ENCODE measurements around the gene CHCHD3.

DNA sequence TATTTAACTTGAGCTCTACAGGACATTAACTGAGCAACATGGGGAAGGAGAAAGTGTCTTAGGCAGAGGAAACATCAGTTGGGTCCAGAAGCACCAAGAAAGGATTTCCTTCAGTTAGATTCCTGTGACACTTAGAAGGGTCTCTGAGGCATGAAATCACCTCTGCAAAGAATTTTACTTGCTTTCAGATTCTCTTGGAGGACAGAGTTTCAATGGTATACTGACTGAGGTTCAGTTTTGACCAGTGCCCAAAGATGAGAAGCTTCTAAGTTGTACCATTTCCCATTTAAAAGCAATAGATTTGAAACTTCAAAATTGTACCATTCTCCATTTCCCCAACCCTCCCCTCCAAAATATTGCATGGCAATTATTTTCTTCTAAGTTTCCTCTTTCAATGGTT lies 102.4 kb downstream of the CHCHD3 start:
- TF ChIP-seq, protein P1, sequence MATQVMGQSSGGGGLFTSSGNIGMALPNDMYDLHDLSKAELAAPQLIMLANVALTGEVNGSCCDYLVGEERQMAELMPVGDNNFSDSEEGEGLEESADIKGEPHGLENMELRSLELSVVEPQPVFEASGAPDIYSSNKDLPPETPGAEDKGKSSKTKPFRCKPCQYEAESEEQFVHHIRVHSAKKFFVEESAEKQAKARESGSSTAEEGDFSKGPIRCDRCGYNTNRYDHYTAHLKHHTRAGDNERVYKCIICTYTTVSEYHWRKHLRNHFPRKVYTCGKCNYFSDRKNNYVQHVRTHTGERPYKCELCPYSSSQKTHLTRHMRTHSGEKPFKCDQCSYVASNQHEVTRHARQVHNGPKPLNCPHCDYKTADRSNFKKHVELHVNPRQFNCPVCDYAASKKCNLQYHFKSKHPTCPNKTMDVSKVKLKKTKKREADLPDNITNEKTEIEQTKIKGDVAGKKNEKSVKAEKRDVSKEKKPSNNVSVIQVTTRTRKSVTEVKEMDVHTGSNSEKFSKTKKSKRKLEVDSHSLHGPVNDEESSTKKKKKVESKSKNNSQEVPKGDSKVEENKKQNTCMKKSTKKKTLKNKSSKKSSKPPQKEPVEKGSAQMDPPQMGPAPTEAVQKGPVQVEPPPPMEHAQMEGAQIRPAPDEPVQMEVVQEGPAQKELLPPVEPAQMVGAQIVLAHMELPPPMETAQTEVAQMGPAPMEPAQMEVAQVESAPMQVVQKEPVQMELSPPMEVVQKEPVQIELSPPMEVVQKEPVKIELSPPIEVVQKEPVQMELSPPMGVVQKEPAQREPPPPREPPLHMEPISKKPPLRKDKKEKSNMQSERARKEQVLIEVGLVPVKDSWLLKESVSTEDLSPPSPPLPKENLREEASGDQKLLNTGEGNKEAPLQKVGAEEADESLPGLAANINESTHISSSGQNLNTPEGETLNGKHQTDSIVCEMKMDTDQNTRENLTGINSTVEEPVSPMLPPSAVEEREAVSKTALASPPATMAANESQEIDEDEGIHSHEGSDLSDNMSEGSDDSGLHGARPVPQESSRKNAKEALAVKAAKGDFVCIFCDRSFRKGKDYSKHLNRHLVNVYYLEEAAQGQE (IDR thresholded peaks at IDR 0.05) = no peak
- TF ChIP-seq, protein P2, sequence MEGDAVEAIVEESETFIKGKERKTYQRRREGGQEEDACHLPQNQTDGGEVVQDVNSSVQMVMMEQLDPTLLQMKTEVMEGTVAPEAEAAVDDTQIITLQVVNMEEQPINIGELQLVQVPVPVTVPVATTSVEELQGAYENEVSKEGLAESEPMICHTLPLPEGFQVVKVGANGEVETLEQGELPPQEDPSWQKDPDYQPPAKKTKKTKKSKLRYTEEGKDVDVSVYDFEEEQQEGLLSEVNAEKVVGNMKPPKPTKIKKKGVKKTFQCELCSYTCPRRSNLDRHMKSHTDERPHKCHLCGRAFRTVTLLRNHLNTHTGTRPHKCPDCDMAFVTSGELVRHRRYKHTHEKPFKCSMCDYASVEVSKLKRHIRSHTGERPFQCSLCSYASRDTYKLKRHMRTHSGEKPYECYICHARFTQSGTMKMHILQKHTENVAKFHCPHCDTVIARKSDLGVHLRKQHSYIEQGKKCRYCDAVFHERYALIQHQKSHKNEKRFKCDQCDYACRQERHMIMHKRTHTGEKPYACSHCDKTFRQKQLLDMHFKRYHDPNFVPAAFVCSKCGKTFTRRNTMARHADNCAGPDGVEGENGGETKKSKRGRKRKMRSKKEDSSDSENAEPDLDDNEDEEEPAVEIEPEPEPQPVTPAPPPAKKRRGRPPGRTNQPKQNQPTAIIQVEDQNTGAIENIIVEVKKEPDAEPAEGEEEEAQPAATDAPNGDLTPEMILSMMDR (IDR thresholded peaks at IDR 0.05) = no peak
- TF ChIP-seq POLR2A (IDR thresholded peaks at IDR 0.05; ENCODE audit: low read length) = no peak
- no peak for TF ChIP-seq MAFK (IDR thresholded peaks at IDR 0.05; ENCODE audit: partially characterized antibody)
- TF ChIP-seq EP300 (IDR thresholded peaks at IDR 0.05) = no peak
- TF ChIP-seq CEBPB (IDR thresholded peaks at IDR 0.05) = no peak
- TF ChIP-seq HEYL (CRISPR knock-in tag; IDR thresholded peaks at IDR 0.05) = no peak
